Body of pancreas (tissue), 4 donors: ENCODE results near the gene ART1. TPM values are rescaled to one million over a fixed set of nuclear protein-coding genes. Genes with fewer than 3 reads are reported as not detected.

Experiments
- ATAC-seq: fragments of 150-250 bp; one replicate; pipeline ENCODE4 v1.9.1; 2016
- DNase-seq, 4 donors: peaks; one replicate each; pipeline ENCODE4 v3.0.0-alpha.2; 2019
- H3K27ac ChIP-seq, 4 donors: fragments of 200-600 bp; sonication (generic); 1 replicate in 3 of 4; 2 replicates in 1 of 4; pipeline versions ENCODE4 v1.5.1 to v1.6.1; 2016 to 2019; ENCODE audit warnings: mild to moderate bottlenecking in 1 of 4, mixed read lengths in 1 of 4, moderate library complexity in 1 of 4
- H3K27me3 ChIP-seq, 2 donors: fragments of 200-600 bp; sonication (generic); one replicate each; pipeline ENCODE4 v1.6.0; 2016; ENCODE audit warnings: mild to moderate bottlenecking in 1 of 2
- H3K36me3 ChIP-seq, 2 donors: fragments of 200-600 bp; sonication (generic); replicated peaks in 1 of 2; 2 replicates each; pipeline ENCODE4 v1.5.1; 2016; ENCODE audit warnings: low read depth in 2 of 2; ENCODE audit not compliant: insufficient read depth in 1 of 2
- H3K4me1 ChIP-seq: fragments of 200-600 bp; sonication (generic); one replicate; pipeline ENCODE4 v1.6.0; 2016
- H3K4me3 ChIP-seq, 2 donors: fragments of 200-600 bp; sonication (generic); 1 replicate in 1 of 2; 2 replicates in 1 of 2; pipeline ENCODE4 v1.5.1; 2016 to 2019
- H3K9me3 ChIP-seq, 3 donors: fragments of 200-600 bp; sonication (generic); 1 replicate in 2 of 3; 2 replicates in 1 of 3; pipeline ENCODE4 v1.5.1; 2016
- POLR2A ChIP-seq, 3 donors: fragments of 450-650 bp; IDR thresholded peaks; one replicate each; pipeline ENCODE4 v1.6.1; 2016; ENCODE audit warnings: antibody characterized with exemption in 3 of 3, mild to moderate bottlenecking in 2 of 3
- WGBS, 2 donors: methylation state at CpG; one replicate each; pipeline ENCODE4 v1.1.5; 2017; 5-methylcytosine and 5-hydroxymethylcytosine counted together
- intact Hi-C: fragments of 100-400 bp; cut with DNase I; formaldehyde crosslinking; loops from one replicate; pipeline ENCODE4 v1.15.1; 2023
- total RNA-seq, 2 donors: library from RNA; depleted of rRNA; stranded (reverse); fragments of >200 nt; gene quantifications; one replicate each; pipeline ENCODE4 v1.1.0, GENCODE V29; 2016
- TF ChIP-seq, protein P1 (sequence below), 7 experiments: fragments of 450-650 bp in 4 of 7; fragments of 200-600 bp in 3 of 7; sonication (generic) in 3 of 7; IDR thresholded peaks; one replicate each; pipeline ENCODE4 v1.5.1; 2016 to 2019; ENCODE audit warnings: antibody characterized with exemption in 7 of 7

ART1 gene
- total RNA-seq, 2 donors from 2014 or later, result not detected

DNA sequence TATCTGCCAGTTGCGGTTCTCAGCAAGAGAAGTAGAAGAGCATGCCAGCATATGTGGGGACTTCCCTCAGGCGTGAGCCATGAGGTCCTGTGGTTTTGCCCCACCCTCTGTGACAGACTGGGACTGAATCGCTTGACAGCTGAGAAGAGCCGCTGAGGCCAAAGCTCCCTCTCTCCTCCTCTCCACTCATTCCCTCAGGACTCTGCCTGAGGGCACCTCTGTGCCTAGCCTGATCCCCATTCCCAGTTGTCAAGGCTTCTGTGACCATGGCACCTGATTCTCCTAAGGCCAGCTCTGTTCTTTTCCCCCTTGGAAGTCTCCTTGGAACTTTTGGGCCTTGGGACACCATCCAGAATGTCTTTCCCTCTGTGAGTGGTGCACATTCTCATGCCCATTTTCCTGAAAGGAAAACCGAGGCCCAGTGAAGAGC, 30.2 kb upstream of the ART1 start:
- intact Hi-C loops, result no loop called here
- no peaks in the 10 kb centered on the region for H3K36me3 ChIP-seq
- H3K9me3 ChIP-seq, result no peaks in the 10 kb centered on the region
- ATAC-seq (no peak), DNase-seq (peak in 1 of 4 donors; percentile 36)
- no peaks in the 10 kb centered on the region for H3K4me1 ChIP-seq
- 52 to 61% methylated on average over 4 to 5 of the region's 5 CpGs for WGBS, 2 donors
- no peaks in the 10 kb centered on the region for H3K27me3 ChIP-seq
- TF ChIP-seq, protein P1, sequence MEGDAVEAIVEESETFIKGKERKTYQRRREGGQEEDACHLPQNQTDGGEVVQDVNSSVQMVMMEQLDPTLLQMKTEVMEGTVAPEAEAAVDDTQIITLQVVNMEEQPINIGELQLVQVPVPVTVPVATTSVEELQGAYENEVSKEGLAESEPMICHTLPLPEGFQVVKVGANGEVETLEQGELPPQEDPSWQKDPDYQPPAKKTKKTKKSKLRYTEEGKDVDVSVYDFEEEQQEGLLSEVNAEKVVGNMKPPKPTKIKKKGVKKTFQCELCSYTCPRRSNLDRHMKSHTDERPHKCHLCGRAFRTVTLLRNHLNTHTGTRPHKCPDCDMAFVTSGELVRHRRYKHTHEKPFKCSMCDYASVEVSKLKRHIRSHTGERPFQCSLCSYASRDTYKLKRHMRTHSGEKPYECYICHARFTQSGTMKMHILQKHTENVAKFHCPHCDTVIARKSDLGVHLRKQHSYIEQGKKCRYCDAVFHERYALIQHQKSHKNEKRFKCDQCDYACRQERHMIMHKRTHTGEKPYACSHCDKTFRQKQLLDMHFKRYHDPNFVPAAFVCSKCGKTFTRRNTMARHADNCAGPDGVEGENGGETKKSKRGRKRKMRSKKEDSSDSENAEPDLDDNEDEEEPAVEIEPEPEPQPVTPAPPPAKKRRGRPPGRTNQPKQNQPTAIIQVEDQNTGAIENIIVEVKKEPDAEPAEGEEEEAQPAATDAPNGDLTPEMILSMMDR (IDR thresholded peaks at IDR 0.05), result no peak
- no peak for TF ChIP-seq POLR2A (IDR thresholded peaks at IDR 0.05)
- no peak overlapping the region for H3K27ac ChIP-seq
- no peak overlapping the region for H3K4me3 ChIP-seq

DNA sequence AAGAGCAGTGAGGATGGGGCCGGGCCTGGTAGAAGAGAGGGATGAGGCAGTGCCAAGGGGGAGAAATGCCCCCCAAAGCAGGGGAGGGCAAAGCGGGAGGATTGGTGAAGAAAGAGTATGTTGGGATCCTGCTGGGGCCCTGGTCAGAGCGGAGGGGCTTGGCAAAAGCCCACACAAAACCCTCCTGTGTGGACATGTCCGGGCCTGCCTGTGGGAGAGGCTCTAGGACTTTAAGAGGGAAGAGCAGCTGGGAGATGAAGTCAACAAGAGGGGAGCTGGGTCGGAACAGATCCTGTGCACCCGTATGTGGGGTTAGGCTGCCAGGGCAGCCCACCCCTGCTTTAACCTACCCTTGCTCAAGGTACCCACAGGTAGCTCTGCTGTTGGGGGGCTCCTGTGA, 28.9 kb upstream of the ART1 start:
- no peak for DNase-seq
- intact Hi-C loops, result no loop called here

DNA sequence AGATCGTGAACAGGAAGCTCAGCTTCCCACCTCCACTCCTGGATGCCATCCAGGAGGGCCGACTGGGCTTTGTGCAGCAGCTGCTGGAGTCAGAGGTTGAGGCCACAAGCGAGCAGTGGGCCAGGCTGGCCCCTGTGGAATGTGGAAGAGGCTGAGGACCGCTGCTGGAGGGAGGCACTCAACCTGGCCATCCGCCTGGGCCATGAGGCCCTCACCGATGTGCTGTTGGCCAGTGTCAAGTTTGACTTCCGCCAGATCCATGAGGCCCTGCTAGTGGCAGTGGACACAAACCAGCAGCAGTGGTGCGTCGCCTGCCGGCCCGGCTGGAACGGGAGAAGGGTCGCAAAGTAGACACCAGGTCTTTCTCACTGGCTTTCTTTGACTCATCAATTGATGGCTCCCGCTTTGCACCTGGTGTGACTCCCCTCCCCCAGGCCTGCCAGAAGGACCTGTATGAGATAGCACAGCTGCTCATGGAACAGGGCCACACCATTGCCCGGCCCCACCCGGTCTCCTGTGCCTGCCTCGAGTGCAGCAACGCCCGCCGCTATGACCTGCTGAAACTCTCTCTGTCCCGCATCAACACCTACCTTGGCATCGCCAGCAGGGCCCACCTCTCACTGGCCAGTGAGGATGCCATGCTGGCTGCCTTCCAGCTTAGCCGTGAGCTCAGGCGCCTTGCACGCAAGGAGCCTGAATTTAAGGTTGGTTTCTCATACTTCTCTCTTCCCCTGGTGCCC, 28.0 kb upstream of the ART1 start:
- no peak for ATAC-seq
- no peak for TF ChIP-seq POLR2A (IDR thresholded peaks at IDR 0.05)
- TF ChIP-seq, protein P1 (IDR thresholded peaks at IDR 0.05), result no peak
- intact Hi-C loops, result no loop called here

More for the DNA sequence above, 28.9 kb upstream of the ART1 start:
- no peaks in the 10 kb centered on the region for H3K27me3 ChIP-seq
- TF ChIP-seq POLR2A (IDR thresholded peaks at IDR 0.05), result no peak
- H3K4me3 ChIP-seq, result no peak overlapping the region
- no peaks in the 10 kb centered on the region for H3K9me3 ChIP-seq
- WGBS, 2 donors, result 82 to 85% methylated on average over 4 to 6 of the region's 6 CpGs
- H3K4me1 ChIP-seq, result no peaks in the 10 kb centered on the region
- no peaks in the 10 kb centered on the region for H3K36me3 ChIP-seq
- ATAC-seq, result no peak
- no peak overlapping the region for H3K27ac ChIP-seq

GRCh38 chr11:3617990-3618389, 26.9 kb upstream of the ART1 start:
- Histone ChIP-seq H3K4me1 (no peaks in the 10 kb centered on the region), H3K27ac (no peak overlapping the region), H3K27me3 (no peaks in the 10 kb centered on the region), H3K9me3 (no peaks in the 10 kb centered on the region), H3K36me3 (no peaks in the 10 kb centered on the region), H3K4me3 (no peak overlapping the region)
- TF ChIP-seq POLR2A (IDR thresholded peaks at IDR 0.05), result no peak
- intact Hi-C loops, result no loop called here
- 65 to 71% methylated on average over 8 of the region's 8 CpGs for WGBS, 2 donors
- DNase-seq (no peak), ATAC-seq (no peak)

More for the DNA sequence above, 28.0 kb upstream of the ART1 start:
- no peak for DNase-seq
- H3K27me3 ChIP-seq, result no peaks in the 10 kb centered on the region
- H3K36me3 ChIP-seq, result no peaks in the 10 kb centered on the region
- no peak overlapping the region for H3K27ac ChIP-seq
- H3K4me3 ChIP-seq, result no peak overlapping the region
- 86 to 87% methylated on average over 14 to 24 of the region's 25 CpGs for WGBS, 2 donors
- H3K9me3 ChIP-seq, result no peaks in the 10 kb centered on the region
- no peaks in the 10 kb centered on the region for H3K4me1 ChIP-seq

DNA sequence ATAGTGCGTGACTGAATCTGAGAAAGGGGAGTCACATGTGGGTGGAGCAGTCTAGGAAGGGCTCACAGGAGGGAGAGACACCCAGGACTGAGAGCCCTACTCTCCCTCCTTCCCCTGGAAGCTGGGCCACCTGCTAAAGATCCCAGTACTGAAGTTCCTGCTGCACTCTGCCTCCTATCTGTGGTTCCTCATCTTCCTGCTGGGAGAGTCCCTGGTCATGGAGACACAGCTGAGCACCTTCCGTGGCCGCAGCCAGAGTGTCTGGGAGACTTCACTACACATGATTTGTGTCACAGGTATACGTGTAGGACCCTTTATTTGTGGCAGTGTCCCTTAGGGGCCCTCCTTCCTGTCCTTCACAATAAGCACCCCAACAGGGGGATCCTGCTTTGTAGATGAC, 22.4 kb upstream of the ART1 start:
- no peaks in the 10 kb centered on the region for H3K27me3 ChIP-seq
- TF ChIP-seq, protein P1 (IDR thresholded peaks at IDR 0.05), result no peak
- no peak for TF ChIP-seq POLR2A (IDR thresholded peaks at IDR 0.05)
- no peaks in the 10 kb centered on the region for H3K36me3 ChIP-seq
- intact Hi-C loops, result no loop called here
- ATAC-seq, result no peak
- WGBS, 2 donors, result 62 to 72% methylated on average over 4 of the region's 4 CpGs
- no peaks in the 10 kb centered on the region for H3K9me3 ChIP-seq
- no peaks in the 10 kb centered on the region for H3K4me1 ChIP-seq
- H3K4me3 ChIP-seq, result no peak overlapping the region
- H3K27ac ChIP-seq, result no peak overlapping the region
- DNase-seq, result no peak

DNA sequence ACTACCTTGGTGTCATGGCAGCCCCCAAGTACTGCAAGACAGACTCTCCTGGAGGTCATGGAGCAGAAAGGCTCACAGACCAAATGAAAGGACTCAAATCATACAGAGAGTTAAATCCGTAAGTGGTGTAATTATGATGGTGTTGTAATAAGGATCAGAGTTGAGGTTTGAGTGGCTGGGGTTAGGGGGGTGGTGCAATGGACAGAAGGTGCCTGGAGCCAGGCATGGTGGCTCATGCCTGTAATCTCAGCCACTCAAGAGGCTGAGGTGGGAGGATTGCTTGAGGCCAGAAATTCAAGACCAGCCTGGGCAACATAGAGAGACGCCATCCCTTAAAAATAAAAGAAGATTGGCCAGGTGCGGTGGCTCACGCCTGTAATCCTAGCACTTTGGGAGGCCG, 21.8 kb upstream of the ART1 start:
- Histone ChIP-seq H3K36me3 (no peaks in the 10 kb centered on the region), H3K4me3 (no peak overlapping the region), H3K27ac (no peak overlapping the region), H3K9me3 (no peaks in the 10 kb centered on the region), H3K27me3 (no peaks in the 10 kb centered on the region), H3K4me1 (no peaks in the 10 kb centered on the region)
- TF ChIP-seq, protein P1 (IDR thresholded peaks at IDR 0.05), result no peak
- no peak for TF ChIP-seq POLR2A (IDR thresholded peaks at IDR 0.05)
- intact Hi-C loops, result no loop called here
- WGBS, 2 donors, result 89 to 90% methylated on average over 5 of the region's 5 CpGs
- ATAC-seq (no peak), DNase-seq (no peak)
